Hematopoietic multipotent progenitor cell treated with erythropoietin and hydrocortisone succinate and interleukin-3 and kit ligand, for 6 days (in vitro differentiated cells): ENCODE measurements around the gene PLPP1.
A peak's percentile ranks its signal among the peaks of the same experiment; 100 is the strongest.

ENCODE experiments used
- DNase-seq: peaks from one replicate; pipeline ENCODE4 v3.0.0-alpha.2; 2015

The PLPP1 gene

DNA sequence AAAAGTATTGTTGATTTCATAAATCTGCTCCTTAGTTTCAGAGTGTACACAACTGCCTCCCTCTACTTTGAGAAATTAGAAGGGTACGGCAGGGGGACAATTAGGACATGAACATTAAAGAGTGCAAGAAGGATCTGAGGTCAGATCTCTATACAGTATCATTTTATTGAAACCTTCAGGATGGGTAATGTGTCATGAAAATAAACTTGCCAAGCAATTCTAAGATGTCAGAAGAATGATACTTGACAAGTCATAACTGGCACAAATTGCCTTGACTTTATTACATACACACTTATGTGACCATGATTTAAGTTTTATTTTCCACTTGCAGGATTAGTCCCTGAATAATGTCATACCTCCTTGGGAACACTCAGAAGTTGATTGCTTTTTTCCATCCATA is 92.8 kb downstream of the PLPP1 start:
- DNase-seq, result no peak

DNA sequence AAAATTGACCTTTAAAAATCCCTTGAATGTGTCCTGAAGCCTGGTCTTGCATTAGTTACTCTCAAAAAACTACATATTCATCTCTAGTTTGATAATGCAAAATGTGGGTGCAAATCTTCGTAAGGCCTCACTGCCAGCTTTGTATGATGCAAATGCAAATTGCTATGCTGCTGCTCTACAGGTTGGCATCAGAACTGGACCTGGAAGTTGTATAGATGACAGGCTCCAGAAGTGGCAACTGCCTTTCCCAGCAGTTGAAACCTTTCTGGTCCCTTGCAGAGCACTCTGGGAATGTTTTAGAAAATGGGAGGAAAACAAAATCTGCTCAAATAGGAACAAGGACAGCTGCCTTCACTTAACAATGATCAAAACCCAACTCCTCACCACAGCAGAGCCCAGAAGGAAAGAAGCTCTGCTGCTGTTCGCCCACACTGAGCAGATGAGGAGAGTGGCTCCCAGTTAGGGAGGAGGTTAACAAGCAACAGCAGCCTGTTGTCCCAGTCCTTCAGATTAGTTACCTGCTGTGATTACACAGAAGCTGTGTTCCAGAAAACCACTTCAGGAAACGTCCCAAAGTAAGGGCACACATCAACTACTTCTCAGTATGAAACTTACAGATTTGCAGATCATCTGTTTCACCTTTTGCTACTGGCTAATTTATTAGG is 93.5 kb downstream of the PLPP1 start:
- no peak for DNase-seq

DNA sequence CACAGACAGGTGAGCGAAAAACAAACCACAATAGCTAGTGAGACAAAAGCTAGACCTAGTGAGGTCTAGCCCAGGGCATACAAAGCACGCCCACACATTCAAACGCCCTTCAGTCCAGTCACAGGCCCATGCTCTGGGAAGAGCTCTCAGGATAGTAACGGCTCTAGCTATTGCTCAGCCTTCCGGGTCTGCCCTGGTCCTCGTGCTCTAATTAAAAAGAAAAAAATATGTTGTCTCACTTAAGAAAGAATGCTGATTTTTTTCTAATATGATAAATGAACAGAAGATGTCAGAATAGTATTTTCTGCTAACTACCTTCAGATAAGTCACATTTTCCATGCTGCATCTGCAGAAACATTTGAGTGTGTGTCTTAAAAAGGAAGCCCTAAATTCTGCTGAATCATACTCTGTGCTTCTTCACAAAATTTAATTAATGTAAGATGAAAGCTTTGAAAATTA is 94.5 kb downstream of the PLPP1 start:
- DNase-seq, result peak; percentile 57

- DNase-seq, result no peak
These were observed 95.8 kb downstream of the PLPP1 start for GRCh38 chr5:55438998-55439397.

DNA sequence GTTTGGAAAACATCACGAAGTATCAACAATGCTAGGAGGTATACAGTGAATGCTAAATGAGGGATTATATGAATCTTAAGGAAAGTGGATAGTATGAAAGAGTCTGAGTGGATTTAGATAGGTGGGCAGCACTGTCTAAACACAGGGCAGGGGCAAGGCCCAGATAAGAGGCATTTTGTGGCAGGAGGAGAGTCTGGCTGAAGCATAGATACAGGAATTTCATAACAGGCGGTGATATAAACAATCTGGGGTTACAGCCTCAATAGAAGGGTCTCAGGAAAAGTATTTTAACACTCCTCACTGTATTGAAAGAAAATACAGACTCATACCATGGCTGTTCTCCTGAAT is 96.9 kb downstream of the PLPP1 start:
- no peak for DNase-seq

DNA sequence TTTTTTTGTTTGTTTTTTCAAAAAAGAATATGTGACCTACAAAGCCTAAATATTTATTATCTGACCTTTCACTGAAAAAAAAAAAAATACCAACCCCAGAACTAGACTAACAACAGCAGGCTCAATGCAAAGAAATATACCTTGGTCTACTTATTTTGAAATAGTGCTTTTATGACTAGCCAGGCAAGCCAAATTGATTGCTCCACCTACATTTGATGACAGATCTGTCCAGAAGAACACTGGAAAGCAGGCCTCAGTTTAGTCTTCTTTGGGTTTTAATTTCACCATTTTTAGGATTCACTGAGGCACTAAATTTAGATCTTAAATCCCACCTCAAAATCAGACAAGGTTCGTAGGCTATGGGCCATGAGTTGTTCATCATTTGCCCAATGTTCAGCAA is 97.3 kb downstream of the PLPP1 start:
- DNase-seq, result no peak

DNA sequence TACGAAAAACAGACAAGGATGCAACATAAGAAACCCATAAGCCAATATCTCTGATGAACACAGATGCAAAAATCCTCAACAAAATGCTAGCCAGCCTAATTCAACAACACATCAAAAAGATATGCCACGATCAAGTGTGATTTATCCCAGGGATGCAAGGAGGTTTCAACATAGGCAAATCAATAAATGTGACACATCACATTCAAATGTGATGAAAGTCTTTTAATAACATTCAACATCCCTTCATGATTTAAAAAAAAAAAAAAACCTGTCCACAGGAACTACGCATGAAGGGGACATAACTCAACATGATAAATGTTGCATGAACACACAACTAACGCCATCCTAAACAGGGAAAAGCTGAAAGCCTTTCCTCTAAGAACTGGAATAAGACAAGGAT is 102.2 kb downstream of the PLPP1 start:
- no peak for DNase-seq

GRCh38 chr5:55429613-55430253 is 105.0 kb downstream of the PLPP1 start:
- no peak for DNase-seq

GRCh38 chr5:55429221-55429612 is 105.5 kb downstream of the PLPP1 start:
- no peak for DNase-seq

GRCh38 chr5:55427157-55427556 is 107.6 kb downstream of the PLPP1 start:
- peak; percentile 78 for DNase-seq

GRCh38 chr5:55426455-55426854 is 108.3 kb downstream of the PLPP1 start:
- no peak for DNase-seq

DNA sequence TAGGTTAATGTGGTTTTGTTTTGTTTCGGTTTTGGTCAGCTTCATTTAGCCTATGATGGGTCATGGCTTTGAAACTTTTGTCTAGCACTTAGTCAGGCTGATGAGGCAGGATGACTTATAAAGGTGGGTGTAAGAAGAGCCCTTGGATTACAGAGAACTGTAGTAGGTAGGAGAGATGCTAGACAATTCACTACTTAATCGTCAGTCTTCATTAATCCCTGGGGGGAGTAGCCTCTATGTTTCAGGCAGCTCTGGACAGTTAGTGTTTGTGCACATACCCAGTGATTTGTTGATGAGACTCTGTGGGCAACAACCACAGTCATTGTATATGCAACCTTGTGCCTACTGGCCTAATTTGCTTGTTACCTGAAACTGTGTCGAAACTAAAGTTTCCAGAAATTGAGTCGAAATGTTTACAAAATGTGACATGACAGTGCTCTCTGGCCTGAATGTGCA is 113.7 kb downstream of the PLPP1 start:
- no peak for DNase-seq

DNA sequence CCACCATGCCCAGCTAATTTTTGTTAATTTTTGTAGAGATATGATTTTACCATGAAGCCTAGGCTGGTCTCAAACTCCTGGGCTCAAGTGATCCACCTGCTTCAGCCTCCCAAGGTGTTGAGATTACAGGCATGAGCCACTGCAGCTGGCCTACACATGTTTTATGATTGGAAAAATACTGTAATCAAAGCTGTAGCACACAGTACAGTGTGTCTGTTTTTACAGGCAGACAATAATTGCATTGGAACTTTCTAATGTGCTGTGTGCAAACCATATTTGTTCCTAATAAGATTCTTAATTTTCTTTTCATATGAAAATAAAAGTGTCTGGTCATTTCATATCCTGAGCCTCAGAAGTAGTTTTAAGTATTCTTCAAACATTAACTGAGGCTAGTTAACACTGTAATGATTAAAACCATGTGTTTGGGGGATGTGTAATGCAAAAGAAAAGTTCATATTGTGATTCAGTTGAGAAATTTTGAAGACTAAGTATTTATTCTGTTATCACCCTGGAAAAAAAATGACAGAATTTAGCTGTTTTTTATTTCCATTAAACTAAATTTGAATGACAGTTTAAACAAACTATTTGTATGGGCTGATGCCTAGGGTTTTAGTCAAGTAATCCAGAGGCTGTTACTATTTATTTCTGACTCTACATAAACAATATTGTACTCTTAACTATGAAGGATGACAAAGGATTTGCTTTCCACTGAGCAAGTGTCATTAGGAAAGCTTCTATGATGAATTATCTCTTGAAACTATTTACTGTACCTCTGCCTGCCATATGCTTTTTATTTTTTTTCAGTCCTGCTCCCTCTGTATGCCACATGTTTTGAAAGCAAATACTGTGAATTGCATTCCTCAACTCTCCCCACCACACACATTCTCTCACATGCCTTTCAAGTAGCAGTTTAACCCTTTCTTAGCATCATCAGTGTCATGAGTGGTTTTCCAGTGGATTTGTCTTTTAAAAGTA is 115.5 kb downstream of the PLPP1 start:
- no peak for DNase-seq

- no peak for DNase-seq
These were observed 118.5 kb downstream of the PLPP1 start for GRCh38 chr5:55416306-55416705.

DNA sequence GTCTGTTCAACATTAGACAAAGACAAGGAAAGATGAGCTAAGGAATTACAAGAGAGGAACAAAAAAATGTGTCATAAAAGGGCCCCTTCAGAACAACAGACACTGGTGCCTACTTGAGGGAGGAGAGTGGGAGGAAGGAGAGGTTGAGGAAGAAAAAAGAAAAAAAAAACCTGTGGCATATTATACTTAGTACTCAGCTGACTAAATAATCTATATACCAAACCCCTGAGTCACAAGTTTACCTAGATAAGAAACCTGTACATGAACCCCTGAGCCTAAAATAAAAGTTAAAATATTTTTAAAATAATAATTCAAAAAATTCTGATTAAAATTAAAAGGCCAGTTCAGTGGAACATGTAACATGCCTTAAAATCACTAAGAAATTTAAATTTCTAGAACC is 119.7 kb downstream of the PLPP1 start:
- no peak for DNase-seq

- no peak for DNase-seq
These were observed 121.1 kb downstream of the PLPP1 start for GRCh38 chr5:55413644-55414043.

GRCh38 chr5:55411876-55412275 is 122.9 kb downstream of the PLPP1 start:
- peak; percentile 16 for DNase-seq

GRCh38 chr5:55410845-55411244 is 123.9 kb downstream of the PLPP1 start:
- peak; percentile 16 for DNase-seq

GRCh38 chr5:55409775-55410174 is 125.0 kb downstream of the PLPP1 start:
- no peak for DNase-seq

GRCh38 chr5:55407984-55408383 is 126.8 kb downstream of the PLPP1 start:
- no peak for DNase-seq

DNA sequence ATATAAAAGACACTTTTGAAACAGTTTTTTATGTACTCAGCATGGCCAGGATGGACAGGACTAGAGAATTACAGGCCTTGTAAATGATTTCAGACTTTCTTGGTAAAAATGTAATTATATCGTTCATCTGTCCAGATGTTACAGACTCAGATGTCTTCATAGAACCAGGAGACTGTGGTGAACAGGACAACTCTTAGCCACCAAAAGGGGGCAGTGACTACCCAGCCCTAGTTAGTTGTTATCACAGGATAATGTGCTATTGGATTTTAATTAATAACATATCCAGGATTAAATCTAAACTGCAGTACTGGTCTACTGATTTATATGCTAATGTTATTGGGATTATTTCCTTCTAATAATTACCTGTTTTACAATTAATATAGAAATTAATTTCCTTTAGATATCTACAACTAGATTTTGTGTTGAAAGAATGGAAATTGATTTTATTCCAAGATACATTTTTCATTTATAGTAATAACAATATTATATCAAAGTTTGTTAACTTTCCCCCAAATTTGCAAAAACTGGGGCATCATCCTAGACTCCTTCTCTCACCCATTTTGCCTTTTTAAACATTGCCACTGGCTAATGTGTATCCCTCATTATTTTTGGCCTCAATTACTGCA is 127.6 kb downstream of the PLPP1 start:
- peak; percentile 58 for DNase-seq

DNA sequence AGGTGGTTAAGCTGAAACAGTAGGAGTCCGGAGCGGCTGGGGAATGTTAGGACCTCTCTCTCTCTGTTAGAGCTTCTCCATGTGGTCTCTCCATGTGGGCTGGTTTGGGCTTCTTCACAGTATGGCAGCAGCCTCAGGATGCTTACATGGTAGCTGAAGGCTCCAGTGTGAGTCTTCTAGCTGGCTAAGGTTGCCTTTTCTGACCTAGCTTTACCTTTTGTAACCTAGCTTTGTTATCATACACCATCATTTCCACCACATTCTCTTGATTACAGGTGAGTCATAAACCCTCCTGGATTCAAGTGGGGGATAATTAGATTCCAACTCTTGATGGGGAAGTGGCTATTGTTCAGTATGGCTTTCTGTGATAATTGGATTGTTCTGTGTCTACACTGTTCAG is 128.5 kb downstream of the PLPP1 start:
- no peak for DNase-seq

- DNase-seq, result no peak
These were observed 132.6 kb downstream of the PLPP1 start for GRCh38 chr5:55402199-55402598.
